Left lung (tissue), 10 donors: ENCODE measurements around the gene ZIC2. TPM values are rescaled to one million over a fixed set of nuclear protein-coding genes. Genes with fewer than 3 reads are reported as not detected.
A peak's percentile ranks its signal among the peaks of the same experiment; 100 is the strongest.

Experiments used
- ATAC-seq: fragments of 200-7000 bp; cut with Tn5 transposase; one replicate; pipeline ENCODE4 v1.9.1; 2020; ENCODE audit warnings: moderate library complexity
- DNase-seq, 4 donors: peaks; one replicate each; pipeline ENCODE4 v3.0.0-alpha.2; 2013 to 2020
- H3K27ac ChIP-seq, 2 donors: fragments of 200-600 bp; sonication (generic) in 1 of 2; one replicate each; pipeline versions ENCODE4 v1.5.0 to v1.8.0; 2020 to 2021
- H3K27me3 ChIP-seq, 2 donors: fragments of 200-600 bp; sonication (generic) in 1 of 2; one replicate each; pipeline versions ENCODE4 v1.5.0 to v1.8.0; 2020 to 2021
- H3K36me3 ChIP-seq, 2 donors: fragments of 200-600 bp; sonication (generic) in 1 of 2; one replicate each; pipeline versions ENCODE4 v1.5.0 to v1.8.0; 2020 to 2021
- H3K4me1 ChIP-seq, 2 donors: fragments of 200-600 bp; one replicate each; pipeline ENCODE4 v1.8.0; 2021
- H3K4me3 ChIP-seq, 2 donors: fragments of 200-600 bp; sonication (generic) in 1 of 2; one replicate each; pipeline versions ENCODE4 v1.5.0 to v1.8.0; 2020 to 2021; ENCODE audit warnings: mild to moderate bottlenecking in 1 of 2
- H3K9me3 ChIP-seq, 2 donors: fragments of 200-600 bp; sonication (generic) in 1 of 2; one replicate each; pipeline versions ENCODE4 v1.5.0 to v1.8.0; 2020 to 2021
- CTCF ChIP-seq, 2 donors: fragments of 200-600 bp; sonication (generic) in 1 of 2; IDR thresholded peaks; one replicate each; pipeline versions ENCODE4 v1.5.0 to v1.8.0; 2021; ENCODE audit warnings: antibody characterized with exemption in 2 of 2
- intact Hi-C, 2 donors: fragments of 100-400 bp; cut with DNase I; formaldehyde crosslinking; loops; one replicate each; pipeline versions ENCODE4 v1.11.2 to v1.14.2; 2022
- polyA plus RNA-seq, 6 donors: library from polyadenylated mRNA; unstranded; fragments of 120-200 nt; gene quantifications; one replicate each; pipeline ENCODE4 v1.2.1, GENCODE V29; 2013; ENCODE audit not compliant: insufficient read length in 6 of 6
- total RNA-seq, 2 donors: library from RNA; stranded (reverse); fragmentation: NEBNext Ultra II Directional; extraction: Animal tissue kit (Norgen Biotek cat#: 25700); gene quantifications; one replicate each; pipeline ENCODE4 v1.2.1, GENCODE V29; 2021
- donor health status: DM: no; HTN: yes; CAD: no.
- donor health status: DM: no; HTN: no; CAD: no.

The ZIC2 gene
- total and polyA plus RNA-seq, 8 donors, result 0.06 to 0.21 (median 0.15) TPM; not detected in 4

GRCh38 chr13:99991828-99992775 is 10.5 kb downstream of the ZIC2 start:
- H3K4me3 ChIP-seq, result no peak overlapping the region
- H3K36me3 ChIP-seq, result no peaks in the 10 kb centered on the region
- peaks cover 100% of the 10 kb centered on the region in 2 donors for H3K27me3 ChIP-seq
- no peak overlapping the region for H3K27ac ChIP-seq
- intact Hi-C loops, result no loop called here
- no peak for ATAC-seq
- DNase-seq, result peak in 2 of 4 donors; percentile 1 to 9
- no peak for TF ChIP-seq CTCF (IDR thresholded peaks at IDR 0.05)
- H3K4me1 ChIP-seq, result peaks cover 0 to 15% of the 10 kb centered on the region in 2 donors
- H3K9me3 ChIP-seq, result no peaks in the 10 kb centered on the region

- Histone ChIP-seq H3K4me3 (no peak overlapping the region), H3K27ac (no peak overlapping the region), H3K36me3 (no peaks in the 10 kb centered on the region), H3K27me3 (peaks cover 100% of the 10 kb centered on the region in 2 donors), H3K9me3 (no peaks in the 10 kb centered on the region), H3K4me1 (peaks cover 0 to 15% of the 10 kb centered on the region in 2 donors)
- intact Hi-C loops, result no loop called here
- no peak for TF ChIP-seq CTCF (IDR thresholded peaks at IDR 0.05)
- DNase-seq, result peak in 1 of 4 donors; percentile 1
- no peak for ATAC-seq
These were observed 11.4 kb downstream of the ZIC2 start for GRCh38 chr13:99992949-99993351.

- Histone ChIP-seq H3K36me3 (no peaks in the 10 kb centered on the region), H3K27ac (no peak overlapping the region), H3K4me3 (no peak overlapping the region), H3K9me3 (no peaks in the 10 kb centered on the region), H3K4me1 (peaks cover 0 to 15% of the 10 kb centered on the region in 2 donors), H3K27me3 (peaks cover 100% of the 10 kb centered on the region in 2 donors)
- DNase-seq, result peak in 2 of 4 donors; percentile 3 to 6
- no peak for ATAC-seq
- intact Hi-C loops, result no loop called here
- TF ChIP-seq CTCF (IDR thresholded peaks at IDR 0.05), result no peak
These were observed 12.4 kb downstream of the ZIC2 start for GRCh38 chr13:99993660-99994637.

GRCh38 chr13:99994638-99995020 is 13.0 kb downstream of the ZIC2 start:
- DNase-seq (no peak), ATAC-seq (no peak)
- Histone ChIP-seq H3K36me3 (no peaks in the 10 kb centered on the region), H3K4me3 (no peak overlapping the region), H3K27ac (no peak overlapping the region), H3K4me1 (peaks cover 0 to 15% of the 10 kb centered on the region in 2 donors), H3K9me3 (no peaks in the 10 kb centered on the region), H3K27me3 (peaks cover 98 to 100% of the 10 kb centered on the region in 2 donors)
- intact Hi-C loops, result no loop called here
- no peak for TF ChIP-seq CTCF (IDR thresholded peaks at IDR 0.05)
